HG02763 (cell line): Measurements from ENCODE around the gene SLC1A5.
"Not testable (repeated sequence)": the region's sequence is repeated elsewhere in the genome, so short reads cannot be mapped to it uniquely, and the experiment has no call there.

Experiments
- ATAC-seq: cut with Tn5 transposase; IDR thresholded peaks from one replicate; pipeline ENCODE4 v1.9.1; 2021; ENCODE audit warnings: mild to moderate bottlenecking, moderate library complexity; ENCODE audit not compliant: unreplicated experiment

Gene SLC1A5

DNA sequence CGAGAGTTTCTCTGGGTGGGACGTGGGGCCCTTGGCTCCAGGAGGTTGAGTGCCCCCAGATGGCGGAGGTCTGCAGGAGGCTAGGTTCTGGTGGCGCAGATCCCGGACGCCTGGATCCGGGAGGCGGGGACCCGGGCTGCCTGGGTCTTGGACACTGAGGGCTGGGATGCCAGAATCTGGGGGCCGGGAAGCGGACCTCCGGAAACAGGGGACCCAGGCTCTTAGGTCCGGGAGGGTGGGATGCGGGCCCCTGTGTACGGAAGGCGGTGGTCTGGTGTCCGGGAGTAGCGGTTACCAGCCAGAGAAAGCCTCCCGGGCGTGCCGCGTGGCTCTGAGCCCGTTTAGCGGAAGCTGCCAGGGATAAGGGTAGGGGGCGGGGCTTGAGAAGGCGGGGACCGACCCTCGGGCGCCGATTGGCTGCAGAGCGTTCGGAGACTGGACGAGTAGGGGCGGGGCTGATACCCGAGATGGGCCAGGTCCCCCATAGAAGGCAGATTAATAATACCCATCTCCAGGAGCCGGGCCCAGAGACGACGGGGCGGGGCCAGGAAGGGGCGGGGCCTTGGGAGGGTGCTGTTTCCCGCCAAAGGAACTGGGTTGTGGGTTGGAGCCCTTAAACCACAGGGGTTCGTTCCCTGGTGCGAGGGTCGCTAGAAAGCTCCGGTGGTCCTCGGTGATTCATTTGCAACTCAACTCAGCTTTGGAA, at the start of gene SLC1A5:
SLC1A5 (minus strand) TSS at position 333 of the 706 bp plus-strand sequence. CDS start 629 bp downstream, outside the sequence.
- peak; percentile 57 for ATAC-seq

DNA sequence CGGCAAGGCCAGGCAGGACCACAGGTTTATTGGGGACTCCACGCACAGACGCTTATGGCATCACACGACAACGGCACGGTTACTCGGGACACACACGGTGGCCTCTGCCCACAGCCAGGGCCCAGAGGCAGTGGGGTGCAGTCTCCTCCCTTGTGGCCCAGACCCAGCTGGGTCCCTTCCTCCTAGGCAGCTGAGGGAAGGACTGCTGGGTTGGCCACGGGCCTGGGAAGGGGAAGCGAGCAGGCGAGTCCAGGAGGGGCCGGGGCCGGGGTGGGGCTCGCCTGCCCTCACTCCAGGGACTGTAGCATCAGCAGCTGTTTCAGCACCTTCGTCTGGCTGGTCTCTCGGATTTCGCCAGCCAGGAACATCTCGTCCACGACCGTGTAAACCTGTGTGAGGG, 49.8 kb upstream of the SLC1A5 start:
- no peak for ATAC-seq

DNA sequence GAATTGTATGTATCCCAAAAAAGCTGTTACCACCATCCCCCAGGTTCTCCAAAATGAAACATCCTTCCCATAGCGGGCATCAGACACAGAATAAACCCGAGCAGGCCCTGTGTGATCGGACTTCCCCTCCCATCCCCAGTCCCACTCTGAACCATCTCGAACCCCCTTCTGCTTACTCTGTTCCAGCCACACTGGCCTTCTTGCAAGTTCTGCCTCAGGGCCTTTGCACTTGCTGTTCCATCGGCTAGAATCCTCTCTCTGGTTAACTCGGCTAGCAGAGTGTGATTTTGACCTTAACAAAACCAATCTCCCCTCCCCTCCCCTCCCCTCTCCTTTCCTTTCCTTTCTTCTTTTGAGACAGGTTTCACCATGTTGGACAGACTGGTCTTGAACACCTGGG, 46.6 kb upstream of the SLC1A5 start:
- no peak for ATAC-seq

DNA sequence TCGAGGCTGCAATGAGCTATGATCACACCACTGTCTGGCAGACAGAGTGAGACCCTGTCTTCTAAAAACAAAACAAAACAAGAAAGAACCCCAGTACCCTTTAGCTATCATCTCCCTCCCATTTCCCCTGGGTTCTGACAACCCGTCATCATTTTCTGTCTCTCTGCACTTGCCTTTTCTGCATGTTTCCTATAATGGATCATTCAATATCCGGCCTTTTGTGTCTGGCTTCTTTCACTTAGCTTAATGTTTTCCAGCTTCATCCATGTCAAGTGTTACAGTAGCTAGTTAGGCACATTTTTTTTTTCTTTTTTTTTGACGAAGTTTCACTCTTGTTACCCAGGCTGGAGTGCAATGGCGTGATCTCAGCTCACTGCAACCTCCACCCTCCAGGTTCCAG, 45.7 kb upstream of the SLC1A5 start:
- ATAC-seq, result no peak

DNA sequence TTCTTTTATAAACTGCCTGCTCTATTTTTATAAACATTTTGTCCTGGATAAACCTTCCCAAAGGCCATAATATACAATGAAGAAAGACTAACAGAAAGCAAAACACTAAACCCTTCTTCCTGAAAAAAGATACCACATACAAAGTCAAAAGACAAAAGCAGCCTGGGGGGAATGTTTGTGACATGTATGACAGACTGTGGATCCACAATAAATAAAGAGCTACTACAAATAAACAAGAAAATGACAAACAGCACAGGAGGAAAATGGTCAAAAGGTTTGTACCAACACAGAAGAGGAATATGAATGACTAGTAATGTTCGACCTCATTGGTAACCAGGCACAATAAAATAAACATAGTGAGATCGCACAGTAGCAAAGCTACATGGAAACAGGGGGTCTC, 42.5 kb upstream of the SLC1A5 start:
- ATAC-seq, result no peak

DNA sequence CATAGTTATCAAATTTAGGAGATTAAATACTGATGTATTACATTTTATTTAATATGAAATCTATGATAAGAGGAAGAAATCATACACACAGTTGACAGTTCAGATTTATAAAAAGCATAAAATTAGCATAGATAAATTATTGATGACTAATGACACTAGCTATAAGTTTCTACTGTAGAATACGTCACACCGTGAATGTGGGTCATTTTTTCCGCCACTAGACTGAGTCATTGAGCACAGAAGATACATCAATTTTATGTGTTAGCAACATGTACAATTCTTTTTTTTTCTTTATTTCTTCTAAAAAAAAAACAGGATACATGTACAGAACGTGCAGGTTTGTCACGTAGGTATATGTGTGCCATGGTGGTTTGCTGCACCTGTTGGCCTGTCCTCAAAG, 40.1 kb upstream of the SLC1A5 start:
- no peak for ATAC-seq

DNA sequence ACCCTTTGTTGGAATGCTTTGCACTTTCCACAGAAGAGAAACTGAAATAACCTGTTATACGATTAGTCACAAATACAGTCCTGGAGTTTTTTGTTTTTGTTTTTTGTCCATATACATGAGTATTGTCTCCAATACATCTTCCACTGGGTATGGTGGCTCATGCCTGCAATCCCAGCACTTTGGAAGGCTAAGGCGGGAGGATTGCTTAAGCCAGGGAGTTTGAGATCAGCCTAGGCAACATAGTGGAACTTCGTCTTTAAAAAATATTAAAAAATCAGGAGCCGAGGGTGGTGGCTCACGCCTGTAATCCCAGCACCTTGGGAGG, 37.3 kb upstream of the SLC1A5 start:
- no peak for ATAC-seq

DNA sequence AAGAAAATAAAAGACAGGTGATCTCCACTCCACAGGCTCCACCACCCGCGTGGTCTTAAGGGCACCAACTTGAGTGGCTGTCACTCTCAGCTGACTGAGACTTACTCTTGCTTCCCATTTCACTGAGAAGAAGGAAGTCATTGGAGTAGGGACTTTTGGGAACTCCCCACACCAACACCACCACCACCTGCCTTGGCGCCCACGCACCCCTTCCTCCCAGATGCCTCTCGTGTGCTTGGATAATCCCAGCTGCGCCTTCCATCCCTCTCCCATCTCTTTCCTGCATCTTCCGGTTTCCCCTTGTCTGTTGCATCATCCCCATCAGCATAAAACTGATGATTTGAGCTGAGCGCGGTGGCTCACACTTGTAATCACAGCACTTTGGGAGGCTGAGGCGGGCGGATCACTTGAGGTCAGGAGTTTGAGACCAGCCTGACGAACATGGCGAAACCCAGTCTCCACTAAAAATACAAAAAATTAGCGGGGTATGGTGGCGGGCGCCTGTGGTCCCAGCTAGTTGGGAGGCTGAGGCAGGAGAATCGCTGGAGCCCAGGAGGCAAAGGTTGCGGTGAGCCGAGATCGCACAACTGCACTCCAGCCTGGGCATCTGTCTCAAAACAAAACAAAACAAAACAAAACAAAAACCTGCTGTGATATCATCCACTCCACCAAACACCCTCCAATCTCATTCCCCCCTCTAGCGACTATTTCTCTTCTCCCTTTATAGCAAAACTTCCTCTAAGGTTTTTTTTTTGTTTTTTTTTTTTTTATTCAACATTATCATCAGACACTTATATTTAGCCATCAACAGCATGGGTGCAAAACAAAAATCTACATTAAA, 36.7 kb upstream of the SLC1A5 start:
- no peak for ATAC-seq

DNA sequence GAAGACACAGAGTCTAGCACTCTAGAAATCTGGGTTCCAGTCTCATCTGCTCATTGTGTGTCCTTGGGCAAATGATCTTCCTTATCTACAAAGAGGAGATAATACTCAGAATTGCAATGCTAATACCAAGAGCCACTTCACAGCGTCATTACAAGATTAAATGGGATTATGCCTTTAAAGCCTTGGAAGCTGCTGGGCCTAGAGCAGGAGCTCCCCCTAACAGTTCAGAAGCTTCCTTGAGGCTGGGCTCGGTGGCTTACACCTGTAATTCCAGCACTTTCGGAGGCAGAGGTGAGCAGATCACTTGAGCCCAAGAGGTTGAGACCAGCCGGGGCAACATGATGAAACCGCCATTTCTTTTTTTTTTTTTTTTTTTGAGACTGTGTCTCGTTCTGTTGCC, 34.7 kb upstream of the SLC1A5 start:
- ATAC-seq, result no peak

DNA sequence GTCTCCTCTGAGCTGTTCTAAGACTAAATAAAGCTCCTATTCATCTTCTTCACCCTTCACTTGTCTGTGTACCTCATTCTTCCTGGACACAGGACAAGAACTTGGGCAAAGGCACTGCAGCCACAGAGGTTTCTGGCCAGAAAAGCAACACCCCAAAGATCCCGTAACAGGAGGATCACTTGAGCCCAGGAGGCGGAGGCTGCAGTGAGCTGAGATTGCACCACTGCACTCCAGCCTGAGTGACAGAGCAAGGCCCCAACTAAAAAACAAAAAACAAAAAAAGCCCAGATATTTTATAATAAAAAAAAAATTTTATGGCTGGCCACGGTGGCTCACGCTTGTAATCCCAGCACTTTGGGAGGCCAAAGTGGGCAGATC, 34.0 kb upstream of the SLC1A5 start:
- ATAC-seq, result not testable (repeated sequence)

DNA sequence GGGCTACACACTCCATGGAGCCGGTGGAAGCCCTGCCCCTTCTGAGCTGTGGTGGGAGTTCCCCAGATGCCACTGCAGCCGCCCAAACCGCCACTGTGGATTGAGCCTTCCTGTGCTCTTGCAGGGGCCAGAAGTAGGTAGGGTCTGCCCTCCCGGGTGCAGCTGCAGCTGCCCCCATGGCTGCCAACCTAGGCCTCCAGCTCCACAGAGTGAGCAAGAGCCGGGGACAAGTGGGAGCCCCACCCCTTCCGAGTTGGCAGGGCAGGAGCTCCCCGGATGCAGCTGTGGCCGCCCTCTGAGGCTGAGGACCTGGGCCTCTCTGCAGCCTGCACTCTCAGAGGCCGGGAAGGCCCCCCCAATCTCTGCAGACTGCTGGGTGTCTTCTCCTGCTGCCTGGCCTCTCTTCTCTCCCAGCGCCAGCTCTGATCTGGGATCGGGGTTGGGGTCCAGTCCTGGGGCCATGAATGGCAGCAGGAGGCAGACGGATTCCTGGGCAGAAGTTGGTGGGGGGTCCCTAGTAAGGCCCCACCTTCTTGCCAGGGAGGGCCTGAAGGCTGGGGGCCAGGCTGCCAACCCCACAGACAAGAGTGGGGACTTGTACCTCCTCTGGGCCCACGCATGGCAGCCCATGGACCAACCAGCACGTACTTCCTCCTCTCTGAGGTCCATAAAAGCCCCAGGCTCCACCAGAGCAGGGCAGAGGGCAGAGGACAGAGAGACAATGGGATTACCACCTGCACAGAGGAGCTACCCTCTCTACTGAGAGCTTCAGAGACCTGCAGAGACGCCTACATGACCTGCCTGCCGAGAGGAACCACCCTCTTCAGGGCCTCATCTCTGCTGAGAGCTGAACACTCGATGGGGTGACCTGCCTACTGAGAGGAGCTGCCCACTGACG, 33.4 kb upstream of the SLC1A5 start:
- no peak for ATAC-seq

DNA sequence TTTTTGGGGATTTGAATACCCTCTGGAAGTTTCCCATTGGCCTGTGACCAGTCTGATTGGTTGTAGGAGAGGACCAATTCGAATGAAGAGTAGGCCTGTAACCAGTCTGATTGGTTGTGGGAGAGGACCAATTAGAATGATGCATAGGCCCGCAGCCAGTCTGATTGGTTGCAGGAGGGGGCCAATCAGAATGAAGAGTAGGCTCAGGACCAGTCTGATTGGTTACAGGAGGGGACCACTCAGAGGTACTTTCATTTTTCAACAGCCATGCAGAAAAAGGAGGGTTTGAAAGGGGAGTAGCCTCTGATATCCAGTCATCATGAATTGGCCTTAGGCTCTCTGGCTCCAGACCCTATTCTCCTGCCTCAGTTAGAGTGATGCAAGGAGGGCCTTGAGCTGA, 30.4 kb upstream of the SLC1A5 start:
- ATAC-seq, result no peak

DNA sequence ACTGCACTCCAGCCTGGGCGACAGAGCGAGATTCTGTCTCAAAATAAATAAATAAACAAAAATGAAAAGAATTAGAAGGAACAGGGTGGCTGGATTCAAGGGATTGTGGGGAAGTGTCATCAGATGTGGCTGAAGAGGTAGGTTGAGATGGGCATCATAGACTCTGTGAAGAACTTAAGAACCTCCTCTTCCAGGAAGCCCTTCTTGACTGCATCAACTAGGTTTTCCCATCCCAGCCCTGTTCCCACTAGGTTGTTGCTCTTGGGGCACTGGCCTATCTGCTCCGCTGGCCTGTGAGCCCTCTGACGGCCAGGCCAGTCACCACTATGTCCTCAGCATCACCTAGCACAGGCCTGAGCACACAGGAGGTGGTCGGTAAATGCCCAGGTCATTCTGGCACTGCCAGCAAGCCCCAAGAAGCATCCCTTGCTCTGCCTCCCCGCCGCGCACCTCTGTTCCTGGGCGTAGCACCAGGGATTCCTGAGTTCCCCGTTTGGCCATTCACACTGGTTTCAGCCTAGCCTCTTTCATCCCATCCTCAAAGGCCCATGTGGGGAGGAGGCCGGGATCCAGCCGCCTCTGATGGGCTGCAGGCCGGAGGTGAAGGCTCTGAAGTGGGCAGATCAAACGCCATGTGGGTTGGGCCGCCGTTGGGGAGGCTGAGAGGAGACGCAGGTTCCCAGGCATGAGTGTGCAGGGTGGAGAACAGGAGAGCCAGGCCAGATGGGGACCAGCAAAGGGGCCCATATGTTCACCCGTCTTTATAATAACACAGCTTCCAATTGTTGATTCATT, 27.6 kb upstream of the SLC1A5 start:
- no peak for ATAC-seq

DNA sequence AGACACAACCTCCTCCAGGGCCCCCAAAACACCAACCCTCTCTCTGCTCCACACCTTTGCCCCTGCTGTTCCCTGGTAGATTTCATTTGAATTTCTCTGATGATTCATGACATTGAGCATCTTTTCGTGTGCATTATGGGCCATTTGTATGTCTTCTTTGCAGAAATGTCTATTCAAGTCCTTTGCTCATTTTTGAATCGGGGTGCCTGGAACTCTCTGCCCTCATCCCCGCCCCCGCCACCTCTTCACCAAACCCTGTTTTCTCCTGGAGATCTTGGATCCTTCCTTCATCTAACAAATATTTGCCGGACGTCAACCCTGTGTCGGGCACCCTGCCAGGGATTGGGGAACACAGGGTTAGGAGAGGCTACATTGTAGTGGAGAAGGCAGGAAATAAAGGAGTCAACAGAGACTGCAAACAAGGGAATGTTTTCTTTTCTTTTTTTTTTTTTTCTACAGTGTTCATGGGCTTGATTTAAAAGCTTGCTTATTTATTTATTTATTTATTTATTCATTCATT, 25.5 kb upstream of the SLC1A5 start:
- no peak for ATAC-seq

DNA sequence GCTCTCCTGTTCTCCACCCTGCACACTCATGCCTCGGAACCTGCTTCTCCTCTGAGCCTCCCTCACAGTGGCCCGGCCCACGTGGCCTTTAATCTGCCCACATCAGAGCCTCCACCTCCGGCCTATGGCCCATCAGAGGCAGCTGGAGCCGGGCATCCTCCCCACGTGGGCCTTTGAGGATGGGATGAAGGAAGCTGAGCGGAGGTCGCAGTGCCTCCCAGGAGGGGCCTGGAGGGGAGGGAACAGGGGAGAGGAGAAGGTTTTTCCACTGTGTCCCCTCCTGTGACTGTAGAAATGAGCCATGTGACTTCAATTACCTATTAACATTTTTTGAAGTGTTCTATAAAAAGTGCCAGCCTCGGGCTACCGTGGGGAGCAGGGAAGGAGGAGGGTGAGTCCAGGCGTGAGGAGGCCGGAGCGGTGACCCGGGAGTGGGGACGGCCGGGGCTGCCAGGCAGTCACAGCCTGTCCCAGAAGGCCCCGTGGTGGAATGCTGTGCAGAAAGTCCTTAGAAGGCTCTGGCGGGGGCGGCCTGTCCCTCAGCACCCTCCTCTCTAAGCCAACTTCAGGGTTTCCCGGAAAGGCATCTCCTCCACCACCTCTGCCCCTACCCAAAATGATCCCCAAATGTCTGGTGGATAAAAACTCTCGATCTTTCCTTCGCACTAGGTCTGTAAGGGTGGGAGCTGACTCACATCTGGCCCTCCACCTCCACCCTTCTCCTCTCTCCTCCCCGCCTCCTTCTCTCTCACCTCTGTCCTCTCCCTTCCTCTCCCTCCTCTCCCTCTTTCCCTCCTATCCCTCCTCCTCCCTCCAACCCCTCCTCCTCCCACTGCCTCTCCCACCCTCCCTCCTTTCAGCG, 24.8 kb upstream of the SLC1A5 start:
- no peak for ATAC-seq

DNA sequence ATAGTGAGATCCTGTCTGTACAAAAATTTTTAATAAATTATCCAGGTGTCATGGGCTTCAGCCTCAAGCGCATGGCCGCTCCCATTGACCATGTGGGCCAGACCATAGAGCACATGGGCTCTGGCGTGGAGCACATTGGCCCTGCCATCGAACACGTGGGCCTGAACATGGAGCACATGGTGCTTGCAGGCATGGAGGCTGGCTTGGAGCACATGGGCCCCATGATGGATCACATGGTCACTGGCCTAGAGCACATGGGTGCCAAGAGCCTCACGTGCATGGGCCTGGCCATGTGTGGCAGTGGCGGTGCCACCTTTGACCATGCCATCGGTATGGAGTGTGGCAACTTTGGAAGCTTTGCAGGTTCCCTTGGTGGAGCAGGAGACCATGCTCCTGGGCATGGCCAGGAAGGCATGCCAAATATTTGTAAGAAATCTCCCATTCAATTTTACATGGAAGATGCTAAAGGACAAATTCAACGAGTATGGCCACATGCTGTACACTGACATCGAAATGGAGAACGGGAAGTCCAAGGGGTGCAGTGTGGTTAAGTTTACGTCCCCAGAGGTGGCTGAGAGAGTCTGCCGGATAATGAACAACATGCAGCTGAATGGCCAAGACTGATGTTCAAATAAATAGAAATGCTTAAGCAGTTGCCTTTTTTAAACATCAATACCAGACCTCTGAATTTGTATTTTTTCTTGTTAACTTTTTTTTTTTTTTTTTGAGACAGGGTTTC, 21.3 kb upstream of the SLC1A5 start:
- no peak for ATAC-seq

DNA sequence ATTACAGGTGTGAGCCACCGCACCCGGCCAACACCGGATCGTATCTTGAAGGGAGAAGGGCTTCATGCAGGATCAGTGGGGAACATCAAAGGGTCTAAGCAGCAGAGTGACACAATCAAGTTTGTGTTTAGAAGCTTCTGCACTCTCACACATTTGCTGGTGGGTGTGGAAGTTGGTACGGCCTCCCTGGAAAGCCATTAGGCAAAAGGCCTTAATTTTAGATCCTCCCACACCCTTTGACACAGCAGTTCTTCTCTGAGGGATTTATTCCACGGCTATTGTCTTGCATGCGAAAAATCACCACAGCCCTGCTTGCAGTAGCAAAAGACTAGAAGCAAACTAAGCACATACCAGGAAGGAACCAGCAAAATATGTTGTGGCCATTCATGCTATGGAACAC, 18.3 kb upstream of the SLC1A5 start:
- ATAC-seq, result no peak

DNA sequence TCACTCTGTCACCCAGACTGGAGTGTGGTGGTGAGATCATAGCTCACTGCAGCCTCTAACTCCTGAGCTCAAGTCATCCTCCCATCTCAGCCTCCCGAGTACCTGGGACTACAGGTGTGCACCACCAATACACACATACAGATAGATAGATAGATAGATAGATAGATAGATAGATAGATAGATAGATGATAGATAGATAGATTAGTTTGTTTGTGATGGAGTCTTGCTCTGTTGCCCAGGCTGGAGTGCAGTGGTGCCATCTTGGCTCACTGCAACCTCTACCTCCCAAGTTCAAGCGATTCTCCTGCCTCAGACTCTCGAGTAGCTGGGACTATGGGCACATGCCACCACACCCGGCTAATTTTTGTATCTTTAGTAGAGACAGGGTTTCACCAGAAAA, 16.0 kb upstream of the SLC1A5 start:
- ATAC-seq, result not testable (repeated sequence)

DNA sequence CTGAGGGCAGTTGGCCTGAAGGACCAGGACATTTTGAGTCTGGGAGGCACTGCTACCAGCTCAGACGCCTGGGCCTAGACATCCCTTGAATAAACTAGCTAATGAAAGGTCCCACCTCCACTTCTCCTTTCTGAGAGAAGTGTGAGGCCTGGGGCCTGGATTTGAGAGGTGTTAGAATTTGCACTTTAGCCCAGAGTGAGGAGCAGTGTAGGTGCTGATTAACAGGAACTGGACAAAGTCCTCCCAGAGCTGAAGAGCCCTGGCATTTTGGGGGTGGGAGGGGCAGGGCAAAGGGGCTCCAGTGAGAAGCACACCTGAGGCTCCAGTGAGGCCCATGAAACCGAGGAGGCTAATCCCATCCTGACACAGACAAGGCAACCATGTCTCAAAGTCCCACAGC, 15.2 kb upstream of the SLC1A5 start:
- ATAC-seq, result no peak
